Mesothelial cell of epicardium (in vitro differentiated cells): Measurements from ENCODE around the gene CACNA1A. TPM values are rescaled to one million over a fixed set of nuclear protein-coding genes. Genes with fewer than 3 reads are reported as not detected.

ENCODE experiments used
- DNase-seq, 2 experiments: peaks; one replicate each; pipeline ENCODE4 v3.0.0; 2021; ENCODE audit warnings: low spot score in 2 of 2; ENCODE audit not compliant: unreplicated experiment in 2 of 2
- H3K27ac Mint-ChIP-seq: 2 replicates; pipeline ENCODE4 v1.8.0; 2021; ENCODE audit warnings: mixed read lengths
- H3K27me3 Mint-ChIP-seq: 2 replicates; pipeline ENCODE4 v1.8.0; 2021; ENCODE audit warnings: low read depth, mixed read lengths
- H3K36me3 Mint-ChIP-seq: 2 replicates; pipeline ENCODE4 v1.8.0; 2021; ENCODE audit warnings: mixed read lengths
- H3K4me1 Mint-ChIP-seq: 2 replicates; pipeline ENCODE4 v1.8.0; 2021; ENCODE audit warnings: mixed read lengths
- H3K4me3 Mint-ChIP-seq: 2 replicates; pipeline ENCODE4 v1.8.0; 2021; ENCODE audit warnings: mild to moderate bottlenecking, moderate library complexity, mixed read lengths
- H3K9me3 Mint-ChIP-seq: 2 replicates; pipeline ENCODE4 v1.8.0; 2021; ENCODE audit warnings: mixed read lengths
- CTCF ChIP-seq: fragments of 200-600 bp; sonication (generic); IDR thresholded peaks from one replicate; pipeline ENCODE4 v1.5.0; 2021; ENCODE audit warnings: antibody characterized with exemption; ENCODE audit not compliant: unreplicated experiment
- total RNA-seq: library from RNA; stranded (reverse); gene quantifications from 3 replicates; pipeline ENCODE4 v1.2.1, GENCODE V29; 2021

Gene CACNA1A
- total RNA-seq, 1 donor from 2014 or later: 1.0 TPM

GRCh38 chr19:13493516-13494310 lies 12.6 kb downstream of the CACNA1A start:
- peaks cover 3% of the 10 kb centered on the region for H3K9me3 Mint-ChIP-seq
- peaks cover 3% of the 10 kb centered on the region for H3K27me3 Mint-ChIP-seq
- no peak overlapping the region for H3K4me3 Mint-ChIP-seq
- no peak for DNase-seq
- H3K27ac Mint-ChIP-seq: no peak overlapping the region
- H3K36me3 Mint-ChIP-seq: no peaks in the 10 kb centered on the region
- no peak for TF ChIP-seq CTCF
- H3K4me1 Mint-ChIP-seq: no peaks in the 10 kb centered on the region

GRCh38 chr19:13492128-13492527 lies 14.2 kb downstream of the CACNA1A start:
- DNase-seq: no peak
- no peaks in the 10 kb centered on the region for H3K4me1 Mint-ChIP-seq
- H3K9me3 Mint-ChIP-seq: peaks cover 3% of the 10 kb centered on the region
- TF ChIP-seq CTCF: no peak
- H3K4me3 Mint-ChIP-seq: no peak overlapping the region
- H3K36me3 Mint-ChIP-seq: no peaks in the 10 kb centered on the region
- peaks cover 1% of the 10 kb centered on the region for H3K27me3 Mint-ChIP-seq
- no peak overlapping the region for H3K27ac Mint-ChIP-seq

GRCh38 chr19:13487985-13488384 lies 18.3 kb downstream of the CACNA1A start:
- Mint-ChIP-seq H3K27me3 (peaks cover 7% of the 10 kb centered on the region), H3K4me3 (no peak overlapping the region), H3K36me3 (no peaks in the 10 kb centered on the region), H3K9me3 (peaks cover 5% of the 10 kb centered on the region), H3K27ac (no peak overlapping the region), H3K4me1 (no peaks in the 10 kb centered on the region)
- no peak for TF ChIP-seq CTCF
- no peak for DNase-seq

- H3K4me3 Mint-ChIP-seq: no peak overlapping the region
- no peak for DNase-seq
Measured at GRCh38 chr19:13484166-13484565, 22.1 kb downstream of the CACNA1A start.

GRCh38 chr19:13483215-13483614 lies 23.1 kb downstream of the CACNA1A start:
- DNase-seq: no peak
- no peak for TF ChIP-seq CTCF
- Mint-ChIP-seq H3K9me3 (peaks cover 5% of the 10 kb centered on the region), H3K36me3 (no peaks in the 10 kb centered on the region), H3K27me3 (peaks cover 9% of the 10 kb centered on the region), H3K27ac (no peak overlapping the region), H3K4me1 (no peaks in the 10 kb centered on the region), H3K4me3 (no peak overlapping the region)

More at GRCh38 chr19:13484166-13484565, 22.1 kb downstream of the CACNA1A start:
- Mint-ChIP-seq H3K36me3 (no peaks in the 10 kb centered on the region), H3K9me3 (peaks cover 5% of the 10 kb centered on the region), H3K27me3 (peaks cover 9% of the 10 kb centered on the region), H3K27ac (no peak overlapping the region), H3K4me1 (no peaks in the 10 kb centered on the region)
- no peak for TF ChIP-seq CTCF

GRCh38 chr19:13478576-13478975 lies 27.7 kb downstream of the CACNA1A start:
- Mint-ChIP-seq H3K9me3 (peaks cover 35% of the 10 kb centered on the region), H3K27me3 (peaks cover 3% of the 10 kb centered on the region)

More at GRCh38 chr19:13478576-13478975, 27.7 kb downstream of the CACNA1A start:
- Mint-ChIP-seq H3K4me3 (no peak overlapping the region), H3K36me3 (no peaks in the 10 kb centered on the region), H3K27ac (no peak overlapping the region), H3K4me1 (no peaks in the 10 kb centered on the region)
- no peak for TF ChIP-seq CTCF
- no peak for DNase-seq
